HG02623 (cell line): ENCODE data around the gene PTGER2.

Source experiments
- ATAC-seq: cut with Tn5 transposase; IDR thresholded peaks from one replicate; pipeline ENCODE4 v1.9.1; 2021; ENCODE audit warnings: moderate library complexity; ENCODE audit not compliant: unreplicated experiment

The PTGER2 gene

GRCh38 chr14:52333823-52334657 is 19.9 kb downstream of the PTGER2 start:
- ATAC-seq, result no peak

- ATAC-seq, result no peak
These were observed 22.1 kb downstream of the PTGER2 start for GRCh38 chr14:52336241-52336640.

GRCh38 chr14:52338051-52338681 is 24.1 kb downstream of the PTGER2 start:
- no peak for ATAC-seq

- ATAC-seq, result no peak
These were observed 25.1 kb downstream of the PTGER2 start for GRCh38 chr14:52339262-52339661.

- ATAC-seq, result no peak
These were observed 28.9 kb downstream of the PTGER2 start for GRCh38 chr14:52342849-52343596.

- ATAC-seq, result no peak
These were observed 32.7 kb downstream of the PTGER2 start for GRCh38 chr14:52346778-52347177.

- no peak for ATAC-seq
These were observed 34.2 kb downstream of the PTGER2 start for GRCh38 chr14:52348279-52348678.

GRCh38 chr14:52348776-52349175 is 34.7 kb downstream of the PTGER2 start:
- ATAC-seq, result no peak

GRCh38 chr14:52349731-52350130 is 35.6 kb downstream of the PTGER2 start:
- ATAC-seq, result no peak

- ATAC-seq, result no peak
These were observed 36.3 kb downstream of the PTGER2 start for GRCh38 chr14:52350445-52350844.

- peak; percentile 30 for ATAC-seq
These were observed 37.3 kb downstream of the PTGER2 start for GRCh38 chr14:52351233-52352060.

GRCh38 chr14:52352061-52352491 is 38.0 kb downstream of the PTGER2 start:
- ATAC-seq, result peak; percentile 91

- no peak for ATAC-seq
These were observed 38.5 kb downstream of the PTGER2 start for GRCh38 chr14:52352569-52352968.

GRCh38 chr14:52354242-52354641 is 40.1 kb downstream of the PTGER2 start:
- no peak for ATAC-seq

GRCh38 chr14:52355016-52355431 is 40.9 kb downstream of the PTGER2 start:
- no peak for ATAC-seq

- ATAC-seq, result no peak
These were observed 41.4 kb downstream of the PTGER2 start for GRCh38 chr14:52355526-52355925.

GRCh38 chr14:52356025-52356424 is 41.9 kb downstream of the PTGER2 start:
- no peak for ATAC-seq

GRCh38 chr14:52360831-52361230 is 46.7 kb downstream of the PTGER2 start:
- no peak for ATAC-seq

GRCh38 chr14:52363041-52363704 is 49.1 kb downstream of the PTGER2 start:
- ATAC-seq, result no peak

- ATAC-seq, result no peak
These were observed 49.8 kb downstream of the PTGER2 start for GRCh38 chr14:52363961-52364360.
